Measurements from ENCODE around the gene TULP4.

The TULP4 gene

GRCh38 chr6:158508450-158508849 lies 196.2 kb downstream of the TULP4 start:
- H3K9ac ChIP-seq (ENCODE audit: low read length) = no peak overlapping the region
- no peaks in the 10 kb centered on the region for H3K27me3 ChIP-seq (replicated peaks; ENCODE audit: control insufficient read depth, insufficient read depth, low read length)
- H3K4me3 ChIP-seq (ENCODE audit: low read length) = no peak overlapping the region
- no peaks in the 10 kb centered on the region for H3K9me3 ChIP-seq (ENCODE audit: control insufficient read depth, low read length)
- H3K4me1 ChIP-seq (ENCODE audit: control insufficient read depth, insufficient read depth, low read length) = no peaks in the 10 kb centered on the region
- DNase-seq (ENCODE audit: low read depth) = no peak
- peaks cover 34% of the 10 kb centered on the region for H3K36me3 ChIP-seq (ENCODE audit: control insufficient read depth, insufficient read depth, low read length, severe bottlenecking)

- Histone ChIP-seq H3K36me3 (ENCODE audit: control insufficient read depth, insufficient read depth, low read length, severe bottlenecking) (peaks cover 32% of the 10 kb centered on the region), H3K27me3 (replicated peaks; ENCODE audit: control insufficient read depth, insufficient read depth, low read length) (no peaks in the 10 kb centered on the region), H3K9me3 (ENCODE audit: control insufficient read depth, low read length) (no peaks in the 10 kb centered on the region), H3K9ac (ENCODE audit: low read length) (no peak overlapping the region), H3K4me3 (ENCODE audit: low read length) (no peak overlapping the region), H3K4me1 (ENCODE audit: control insufficient read depth, insufficient read depth, low read length) (no peaks in the 10 kb centered on the region)
- DNase-seq (ENCODE audit: low read depth) = no peak
Measured at GRCh38 chr6:158509465-158509864, 197.2 kb downstream of the TULP4 start.

- H3K4me1 ChIP-seq (ENCODE audit: control insufficient read depth, insufficient read depth, low read length) = no peaks in the 10 kb centered on the region
Measured at GRCh38 chr6:158512809-158513208, 200.5 kb downstream of the TULP4 start.

DNA sequence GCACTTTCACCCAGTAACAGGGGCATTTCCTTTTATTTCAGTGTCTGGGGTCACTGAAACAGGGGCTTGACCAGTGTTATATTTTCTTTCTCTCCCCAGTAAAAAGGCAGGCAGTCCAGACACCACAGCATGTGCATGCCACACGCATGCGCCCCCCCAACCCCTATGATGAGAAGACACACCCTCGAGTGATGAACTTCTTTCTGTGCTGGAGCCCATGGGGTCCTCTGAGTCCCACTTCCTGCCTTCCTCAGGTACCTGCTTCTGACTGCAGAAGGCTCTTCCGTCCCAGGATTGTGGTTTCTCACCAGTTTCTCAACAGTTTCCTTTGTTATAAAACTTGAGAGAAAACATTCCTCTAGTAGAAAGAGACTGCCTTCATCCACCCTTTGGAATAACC lies 201.9 kb downstream of the TULP4 start:
- H3K36me3 ChIP-seq (ENCODE audit: control insufficient read depth, insufficient read depth, low read length, severe bottlenecking) = peaks cover 13% of the 10 kb centered on the region
- DNase-seq (ENCODE audit: low read depth) = no peak

More at GRCh38 chr6:158512809-158513208, 200.5 kb downstream of the TULP4 start:
- no peak overlapping the region for H3K9ac ChIP-seq (ENCODE audit: low read length)
- H3K27me3 ChIP-seq (replicated peaks; ENCODE audit: control insufficient read depth, insufficient read depth, low read length) = peaks cover 14% of the 10 kb centered on the region
- no peak for DNase-seq (ENCODE audit: low read depth)
- no peaks in the 10 kb centered on the region for H3K9me3 ChIP-seq (ENCODE audit: control insufficient read depth, low read length)
- H3K4me3 ChIP-seq (ENCODE audit: low read length) = no peak overlapping the region
- peaks cover 13% of the 10 kb centered on the region for H3K36me3 ChIP-seq (ENCODE audit: control insufficient read depth, insufficient read depth, low read length, severe bottlenecking)

GRCh38 chr6:158514991-158515390 lies 202.7 kb downstream of the TULP4 start:
- Histone ChIP-seq H3K9me3 (ENCODE audit: control insufficient read depth, low read length) (no peaks in the 10 kb centered on the region), H3K4me3 (ENCODE audit: low read length) (no peak overlapping the region), H3K36me3 (ENCODE audit: control insufficient read depth, insufficient read depth, low read length, severe bottlenecking) (peaks cover 12% of the 10 kb centered on the region), H3K9ac (ENCODE audit: low read length) (no peak overlapping the region), H3K4me1 (ENCODE audit: control insufficient read depth, insufficient read depth, low read length) (peaks cover 6% of the 10 kb centered on the region), H3K27me3 (replicated peaks; ENCODE audit: control insufficient read depth, insufficient read depth, low read length) (peaks cover 14% of the 10 kb centered on the region)
- DNase-seq (ENCODE audit: low read depth) = no peak

More for the DNA sequence above, 201.9 kb downstream of the TULP4 start:
- Histone ChIP-seq H3K4me3 (ENCODE audit: low read length) (no peak overlapping the region), H3K9me3 (ENCODE audit: control insufficient read depth, low read length) (no peaks in the 10 kb centered on the region), H3K9ac (ENCODE audit: low read length) (no peak overlapping the region), H3K4me1 (ENCODE audit: control insufficient read depth, insufficient read depth, low read length) (peaks cover 6% of the 10 kb centered on the region), H3K27me3 (replicated peaks; ENCODE audit: control insufficient read depth, insufficient read depth, low read length) (peaks cover 14% of the 10 kb centered on the region)

DNA sequence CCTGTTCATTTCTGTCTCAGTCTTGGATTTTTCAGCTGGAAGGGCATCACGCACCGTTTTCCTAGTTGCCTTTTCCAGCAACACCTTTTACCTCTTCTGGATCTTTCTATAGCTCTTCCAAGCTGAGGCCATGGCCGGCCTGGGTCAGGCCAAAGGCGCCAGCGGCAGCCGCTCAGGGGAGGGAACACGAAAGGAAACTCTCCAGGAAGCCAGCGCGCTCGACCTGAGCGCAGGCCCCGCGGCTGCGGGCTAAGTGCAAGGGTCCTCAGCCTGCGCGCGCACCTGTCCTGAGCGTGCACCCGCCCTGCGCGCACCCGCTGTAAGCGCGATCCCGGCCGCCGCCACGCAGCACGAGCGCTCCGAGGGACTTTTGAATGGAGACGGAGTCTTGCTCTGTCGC lies 203.8 kb downstream of the TULP4 start:
- Histone ChIP-seq H3K36me3 (ENCODE audit: control insufficient read depth, insufficient read depth, low read length, severe bottlenecking) (peaks cover under 1% of the 10 kb centered on the region), H3K27me3 (replicated peaks; ENCODE audit: control insufficient read depth, insufficient read depth, low read length) (peaks cover 14% of the 10 kb centered on the region), H3K4me3 (ENCODE audit: low read length) (no peak overlapping the region), H3K4me1 (ENCODE audit: control insufficient read depth, insufficient read depth, low read length) (peaks cover 6% of the 10 kb centered on the region), H3K9me3 (ENCODE audit: control insufficient read depth, low read length) (no peaks in the 10 kb centered on the region), H3K9ac (ENCODE audit: low read length) (no peak overlapping the region)
- DNase-seq (ENCODE audit: low read depth) = no peak

DNA sequence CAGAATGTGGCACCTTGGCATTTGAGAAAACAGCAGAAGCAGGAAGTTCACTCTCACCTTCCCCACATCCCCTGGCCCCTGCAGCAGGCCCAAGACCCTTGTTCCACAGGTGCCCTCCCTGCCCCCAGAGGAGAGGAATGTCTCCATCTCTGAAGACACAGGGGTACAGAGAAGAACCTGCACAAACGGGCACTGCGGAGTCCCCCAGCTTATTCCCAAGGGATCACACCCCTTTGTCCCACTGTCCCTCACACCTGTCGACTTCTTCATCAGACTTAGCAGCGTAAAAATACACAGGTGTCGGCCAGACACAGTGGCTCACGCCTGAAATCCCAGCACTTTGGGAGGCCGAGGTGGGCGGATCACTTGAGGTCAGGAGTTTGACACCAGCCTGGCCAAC lies 204.8 kb downstream of the TULP4 start:
- no peak for DNase-seq (ENCODE audit: low read depth)
- Histone ChIP-seq H3K9ac (ENCODE audit: low read length) (no peak overlapping the region), H3K4me1 (ENCODE audit: control insufficient read depth, insufficient read depth, low read length) (peaks cover 6% of the 10 kb centered on the region)

GRCh38 chr6:158517581-158517980 lies 205.3 kb downstream of the TULP4 start:
- no peaks in the 10 kb centered on the region for H3K9me3 ChIP-seq (ENCODE audit: control insufficient read depth, low read length)
- H3K4me3 ChIP-seq (ENCODE audit: low read length) = no peak overlapping the region
- peaks cover 14% of the 10 kb centered on the region for H3K27me3 ChIP-seq (replicated peaks; ENCODE audit: control insufficient read depth, insufficient read depth, low read length)
- H3K36me3 ChIP-seq (ENCODE audit: control insufficient read depth, insufficient read depth, low read length, severe bottlenecking) = no peaks in the 10 kb centered on the region
- DNase-seq (ENCODE audit: low read depth) = no peak
- H3K9ac ChIP-seq (ENCODE audit: low read length) = no peak overlapping the region
- H3K4me1 ChIP-seq (ENCODE audit: control insufficient read depth, insufficient read depth, low read length) = peaks cover 6% of the 10 kb centered on the region

More for the DNA sequence above, 204.8 kb downstream of the TULP4 start:
- no peaks in the 10 kb centered on the region for H3K36me3 ChIP-seq (ENCODE audit: control insufficient read depth, insufficient read depth, low read length, severe bottlenecking)
- no peaks in the 10 kb centered on the region for H3K9me3 ChIP-seq (ENCODE audit: control insufficient read depth, low read length)
- H3K4me3 ChIP-seq (ENCODE audit: low read length) = no peak overlapping the region
- peaks cover 14% of the 10 kb centered on the region for H3K27me3 ChIP-seq (replicated peaks; ENCODE audit: control insufficient read depth, insufficient read depth, low read length)

DNA sequence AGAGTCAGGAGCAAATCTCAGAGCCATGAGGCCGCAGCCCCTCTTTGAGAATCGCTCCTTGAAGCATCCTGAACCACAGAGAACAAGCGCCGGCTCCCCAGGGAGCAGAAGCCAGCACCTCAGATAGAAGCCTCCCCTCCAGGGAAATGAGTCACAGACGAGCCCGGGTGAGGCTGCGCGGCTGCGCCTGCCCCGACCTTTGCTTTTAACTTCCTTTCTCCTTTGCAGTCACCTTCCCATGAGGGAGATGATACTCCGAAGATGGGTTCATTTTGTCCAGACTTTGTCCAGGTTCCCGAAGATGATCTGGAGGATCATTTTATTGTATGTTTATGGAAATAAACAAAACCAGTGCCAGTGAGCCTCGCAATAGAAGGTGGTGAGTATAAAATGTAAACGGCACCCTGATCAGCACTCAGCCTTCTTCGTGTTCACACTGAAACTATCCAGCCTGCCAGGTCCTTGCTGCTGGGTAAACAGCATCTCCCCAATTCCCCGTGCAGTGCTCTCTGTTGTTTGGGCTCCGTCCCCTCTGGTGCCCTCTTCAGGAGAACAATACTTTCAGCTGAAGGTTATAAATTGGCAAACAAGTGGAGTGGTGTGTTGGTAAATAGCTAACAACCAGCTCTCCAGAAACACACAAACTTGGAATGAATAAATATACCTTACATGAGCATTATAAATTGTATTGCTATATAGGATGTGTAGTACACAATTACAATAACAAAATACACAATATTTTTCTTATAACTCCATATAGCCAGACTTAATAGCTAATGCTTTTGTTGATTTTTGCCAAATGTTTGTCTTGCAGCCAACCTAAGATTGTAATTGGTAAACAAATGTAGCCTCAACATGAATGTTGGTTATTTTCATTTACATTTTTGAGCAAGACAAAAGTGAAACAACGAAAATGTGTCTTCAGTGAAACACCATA lies 206.2 kb downstream of the TULP4 start:
- H3K9ac ChIP-seq (ENCODE audit: low read length) = peak overlapping the region; percentile 30
- H3K4me3 ChIP-seq (ENCODE audit: low read length) = peak overlapping the region; percentile 69
- H3K36me3 ChIP-seq (ENCODE audit: control insufficient read depth, insufficient read depth, low read length, severe bottlenecking) = no peaks in the 10 kb centered on the region
- peaks cover 6% of the 10 kb centered on the region for H3K4me1 ChIP-seq (ENCODE audit: control insufficient read depth, insufficient read depth, low read length)
- no peaks in the 10 kb centered on the region for H3K9me3 ChIP-seq (ENCODE audit: control insufficient read depth, low read length)
- H3K27me3 ChIP-seq (replicated peaks; ENCODE audit: control insufficient read depth, insufficient read depth, low read length) = peaks cover 14% of the 10 kb centered on the region
- DNase-seq (ENCODE audit: low read depth) = peak; percentile 88

GRCh38 chr6:158519300-158519699 lies 207.0 kb downstream of the TULP4 start:
- H3K9me3 ChIP-seq (ENCODE audit: control insufficient read depth, low read length) = peaks cover 5% of the 10 kb centered on the region
- no peaks in the 10 kb centered on the region for H3K36me3 ChIP-seq (ENCODE audit: control insufficient read depth, insufficient read depth, low read length, severe bottlenecking)
- peaks cover 18% of the 10 kb centered on the region for H3K27me3 ChIP-seq (replicated peaks; ENCODE audit: control insufficient read depth, insufficient read depth, low read length)
- H3K4me1 ChIP-seq (ENCODE audit: control insufficient read depth, insufficient read depth, low read length) = peaks cover 6% of the 10 kb centered on the region
- no peak overlapping the region for H3K4me3 ChIP-seq (ENCODE audit: low read length)
- H3K9ac ChIP-seq (ENCODE audit: low read length) = no peak overlapping the region
- no peak for DNase-seq (ENCODE audit: low read depth)

DNA sequence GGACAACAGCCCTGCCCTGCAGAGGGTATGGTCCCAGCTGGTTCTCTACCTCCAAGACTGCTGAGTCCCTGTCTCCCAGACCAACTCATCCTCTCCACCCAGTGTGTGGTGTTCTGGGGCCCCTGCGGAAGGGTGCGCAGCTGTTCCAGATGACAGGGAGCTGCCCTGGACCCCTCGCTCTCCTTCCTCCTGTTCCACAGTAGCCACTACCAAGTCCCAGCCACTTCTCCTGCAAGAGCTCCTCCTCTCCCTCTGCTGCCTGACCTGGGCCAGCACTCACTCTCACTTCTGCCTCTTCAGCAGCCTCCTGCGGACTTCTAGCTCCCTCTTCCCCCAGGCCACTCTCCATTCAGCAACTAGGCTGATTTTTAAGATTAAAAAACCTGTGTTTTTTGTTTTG lies 207.5 kb downstream of the TULP4 start:
- no peaks in the 10 kb centered on the region for H3K36me3 ChIP-seq (ENCODE audit: control insufficient read depth, insufficient read depth, low read length, severe bottlenecking)
- peaks cover 6% of the 10 kb centered on the region for H3K4me1 ChIP-seq (ENCODE audit: control insufficient read depth, insufficient read depth, low read length)
- no peak for DNase-seq (ENCODE audit: low read depth)
- no peak overlapping the region for H3K4me3 ChIP-seq (ENCODE audit: low read length)
- H3K9me3 ChIP-seq (ENCODE audit: control insufficient read depth, low read length) = peaks cover 6% of the 10 kb centered on the region
- H3K27me3 ChIP-seq (replicated peaks; ENCODE audit: control insufficient read depth, insufficient read depth, low read length) = peaks cover 23% of the 10 kb centered on the region
- H3K9ac ChIP-seq (ENCODE audit: low read length) = no peak overlapping the region

All from adipocyte (in vitro differentiated cells).